PC-3 (cell line): ENCODE measurements around the gene CEP97. TPM values are rescaled to one million over a fixed set of nuclear protein-coding genes. Genes with fewer than 3 reads are reported as not detected.

Source experiments
- ATAC-seq: fragments of 200-7000 bp; cut with Tn5 transposase; 2 replicates; pipeline ENCODE4 v1.9.1; 2020; ENCODE audit warnings: mild to moderate bottlenecking, moderate library complexity
- BruUV-seq: library from RNA; stranded (reverse); fragments of 400-500 nt; replicated peaks from 2 replicates; lab custom pipeline; 2021; lab: Mats Ljungman, UMichigan
- CTCF ChIA-PET: fragments of 300-600 bp; sonication (Branson Sonifier 250); formaldehyde crosslinking; loops from one replicate; lab custom pipeline; 2022; ENCODE audit warnings: antibody characterized with exemption; lab: Charles Lee
- POLR2A ChIA-PET: fragments of 300-600 bp; sonication (Branson Sonifier 250); formaldehyde crosslinking; loops from one replicate; lab custom pipeline; 2022; ENCODE audit warnings: antibody characterized with exemption; ENCODE audit not compliant: unreplicated experiment; lab: Charles Lee
- DNase-seq: peaks from one replicate; pipeline ENCODE4 v3.0.0-alpha.2; 2015
- H2AFZ ChIP-seq: fragments of 300-600 bp; sonication (generic); 2 replicates; pipeline ENCODE4 v1.6.0; 2016; ENCODE audit warnings: antibody characterized with exemption, low read length
- H3F3A ChIP-seq: fragments of 300-600 bp; sonication (generic); one replicate; pipeline ENCODE4 v1.6.0; 2017; ENCODE audit warnings: antibody characterized with exemption, low read length, control low read depth, mild to moderate bottlenecking; ENCODE audit not compliant: unreplicated experiment
- H3K27ac ChIP-seq: fragments of 300-600 bp; sonication (generic); 2 replicates; pipeline ENCODE4 v1.5.1; 2016; ENCODE audit warnings: mild to moderate bottlenecking, low read length
- H3K27me3 ChIP-seq: fragments of 300-600 bp; sonication (generic); 2 replicates; pipeline ENCODE4 v1.6.1; 2016; ENCODE audit warnings: low read length, mixed read lengths
- H3K36me3 ChIP-seq: fragments of 300-600 bp; sonication (generic); 2 replicates; pipeline ENCODE4 v1.6.1; 2016; ENCODE audit warnings: low read depth, mixed run types, low read length, mixed read lengths
- H3K4me1 ChIP-seq: fragments of 300-600 bp; sonication (generic); 2 replicates; pipeline ENCODE4 v1.5.1; 2016; ENCODE audit warnings: low read length; ENCODE audit not compliant: insufficient read depth
- H3K4me2 ChIP-seq: fragments of 300-600 bp; sonication (generic); 2 replicates; pipeline ENCODE4 v1.6.0; 2016; ENCODE audit warnings: low read length
- H3K4me3 ChIP-seq: fragments of 300-600 bp; sonication (generic); 2 replicates; pipeline ENCODE4 v1.5.1; 2016; ENCODE audit warnings: mild to moderate bottlenecking, low read length, mixed read lengths
- H3K79me2 ChIP-seq: fragments of 300-600 bp; sonication (generic); 2 replicates; pipeline ENCODE4 v1.6.1; 2017; ENCODE audit warnings: low read length, mixed read lengths
- H3K9ac ChIP-seq: fragments of 300-600 bp; sonication (generic); 2 replicates; pipeline ENCODE4 v1.6.0; 2016; ENCODE audit warnings: mild to moderate bottlenecking, low read length
- H3K9me2 ChIP-seq: fragments of 300-600 bp; sonication (generic); replicated peaks from 2 replicates; pipeline ENCODE4 v1.6.1; 2016; ENCODE audit warnings: mixed run types, low read length, mixed read lengths
- H3K9me3 ChIP-seq: fragments of 300-600 bp; sonication (generic); 2 replicates; pipeline ENCODE4 v1.6.1; 2016; ENCODE audit warnings: low read length, mixed read lengths
- H4K20me1 ChIP-seq: fragments of 300-600 bp; sonication (generic); 2 replicates; pipeline ENCODE4 v1.6.1; 2016; ENCODE audit warnings: low read length, mixed read lengths
- EZH2 ChIP-seq: fragments of 300-600 bp; sonication (generic); IDR thresholded peaks from one replicate; pipeline ENCODE4 v1.6.1; 2017; ENCODE audit warnings: antibody characterized with exemption, mild to moderate bottlenecking, low read length; ENCODE audit not compliant: unreplicated experiment
- EZH2phosphoT487 ChIP-seq: fragments of 300-600 bp; sonication (generic); IDR thresholded peaks from 2 replicates; pipeline ENCODE4 v1.6.1; 2018; ENCODE audit warnings: mild to moderate bottlenecking, antibody characterized with exemption, low read length, borderline replicate concordance
- intact Hi-C: fragments of 100-400 bp; cut with micrococcal nuclease; formaldehyde crosslinking; loops from 2 replicates; pipeline ENCODE4 v1.9.0; 2023
- total RNA-seq: library from RNA; depleted of rRNA; stranded (reverse); fragments of >200 nt; gene quantifications from 2 replicates; pipeline ENCODE4 v1.2.3, GENCODE V29; 2014; rRNA removed
- TF ChIP-seq, protein P1 (sequence below): fragments of 300-600 bp; sonication (generic); conservative IDR thresholded peaks from 2 replicates; pipeline ENCODE4 v1.5.1; 2017; ENCODE audit warnings: antibody characterized with exemption, low read depth, mild to moderate bottlenecking, low read length

Gene CEP97
- total RNA-seq, 1 experiment from 2014 or later = 12.1 TPM

DNA sequence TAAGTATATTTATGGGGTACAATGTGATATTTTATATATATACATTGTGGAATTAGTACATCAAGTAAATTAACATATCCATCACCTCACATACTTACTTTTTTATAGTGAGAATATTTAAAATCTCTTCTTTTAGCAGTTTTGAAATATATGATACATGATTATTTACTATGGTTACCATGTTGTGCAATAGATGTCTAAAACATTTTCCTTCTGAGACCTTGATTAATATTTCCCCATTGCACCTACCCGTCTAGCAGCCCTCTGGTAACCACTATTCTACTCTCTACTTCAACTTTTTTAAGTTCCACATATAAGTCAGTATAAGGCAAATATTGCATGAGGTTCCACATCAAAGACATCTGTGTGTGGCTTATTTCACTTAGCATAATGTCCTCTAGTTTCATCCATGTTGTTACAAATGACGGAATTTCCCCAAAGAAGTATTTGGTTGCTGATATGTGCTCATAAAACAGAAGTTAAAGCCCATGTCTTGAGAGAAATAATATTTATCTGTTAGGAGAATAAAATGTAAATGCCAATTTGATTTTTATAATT lies 95.3 kb downstream of the CEP97 start:
- no peaks in the 10 kb centered on the region for H3F3A ChIP-seq
- no peak overlapping the region for H2AFZ ChIP-seq
- no TSS peak for BruUV-seq
- H3K36me3 ChIP-seq = no peaks in the 10 kb centered on the region; the same call in 1 of the 2 replicates
- H4K20me1 ChIP-seq = no peaks in the 10 kb centered on the region
- ChIA-PET CTCF (no interaction called here), POLR2A (no interaction called here)
- ATAC-seq (no peak), DNase-seq (no peak)
- no peaks in the 10 kb centered on the region for H3K9me2 ChIP-seq
- no peak overlapping the region for H3K9ac ChIP-seq
- no peak overlapping the region for H3K4me2 ChIP-seq
- no peak overlapping the region for H3K27ac ChIP-seq
- H3K79me2 ChIP-seq = no peaks in the 10 kb centered on the region
- no peaks in the 10 kb centered on the region for H3K9me3 ChIP-seq
- no peak overlapping the region for H3K4me3 ChIP-seq
- intact Hi-C loops = loop anchor here (10.0 kb wide), 1 partner anchor 315 kb away; no protein-coding TSS in a partner anchor
- H3K27me3 ChIP-seq = no peaks in the 10 kb centered on the region
- peaks cover 11% of the 10 kb centered on the region for H3K4me1 ChIP-seq
- TF ChIP-seq, protein P1, sequence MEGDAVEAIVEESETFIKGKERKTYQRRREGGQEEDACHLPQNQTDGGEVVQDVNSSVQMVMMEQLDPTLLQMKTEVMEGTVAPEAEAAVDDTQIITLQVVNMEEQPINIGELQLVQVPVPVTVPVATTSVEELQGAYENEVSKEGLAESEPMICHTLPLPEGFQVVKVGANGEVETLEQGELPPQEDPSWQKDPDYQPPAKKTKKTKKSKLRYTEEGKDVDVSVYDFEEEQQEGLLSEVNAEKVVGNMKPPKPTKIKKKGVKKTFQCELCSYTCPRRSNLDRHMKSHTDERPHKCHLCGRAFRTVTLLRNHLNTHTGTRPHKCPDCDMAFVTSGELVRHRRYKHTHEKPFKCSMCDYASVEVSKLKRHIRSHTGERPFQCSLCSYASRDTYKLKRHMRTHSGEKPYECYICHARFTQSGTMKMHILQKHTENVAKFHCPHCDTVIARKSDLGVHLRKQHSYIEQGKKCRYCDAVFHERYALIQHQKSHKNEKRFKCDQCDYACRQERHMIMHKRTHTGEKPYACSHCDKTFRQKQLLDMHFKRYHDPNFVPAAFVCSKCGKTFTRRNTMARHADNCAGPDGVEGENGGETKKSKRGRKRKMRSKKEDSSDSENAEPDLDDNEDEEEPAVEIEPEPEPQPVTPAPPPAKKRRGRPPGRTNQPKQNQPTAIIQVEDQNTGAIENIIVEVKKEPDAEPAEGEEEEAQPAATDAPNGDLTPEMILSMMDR = no peak
- TF ChIP-seq EZH2phosphoT487 (no peak), EZH2 (no peak)

Other genes starting within 250 kb of the CEP97 start
- 4.8 and 5.4 TPM in 2 replicates for gene SENP7, start 211.4 kb upstream of the CEP97 start, total RNA-seq
- 31.7 and 35.2 TPM in 2 replicates for gene TRMT10C, start 162.7 kb upstream of the CEP97 start, total RNA-seq
- 71.1 and 72.3 TPM in 2 replicates for gene PCNP, start 150.4 kb upstream of the CEP97 start, total RNA-seq
- gene ZBTB11, start 47.5 kb upstream of the CEP97 start, total RNA-seq = 22.8 and 27.6 TPM in 2 replicates
- 2,441 and 2,844 TPM in 2 replicates for gene RPL24, start 37.9 kb upstream of the CEP97 start, total RNA-seq
- gene NXPE3, start 54.6 kb downstream of the CEP97 start, total RNA-seq = 11.6 and 12.6 TPM in 2 replicates
- 63.0 and 70.2 TPM in 2 replicates for gene NFKBIZ, start 124.9 kb downstream of the CEP97 start, total RNA-seq